Left ventricle myocardium inferior (tissue), 1 donor: Measurements from ENCODE around the gene SDK2. TPM values are rescaled to one million over a fixed set of nuclear protein-coding genes. Genes with fewer than 3 reads are reported as not detected.

Source experiments
- DNase-seq: peaks from one replicate; pipeline ENCODE4 v3.0.0-alpha.2; 2020
- H3K27ac ChIP-seq: fragments of 200-600 bp; replicated peaks from 2 replicates; pipeline ENCODE4 v1.8.0; 2021
- H3K27me3 ChIP-seq: fragments of 200-600 bp; 2 replicates; pipeline ENCODE4 v1.8.0; 2021; ENCODE audit warnings: low read depth
- H3K36me3 ChIP-seq: fragments of 200-600 bp; 2 replicates; pipeline ENCODE4 v1.8.0; 2021
- H3K4me1 ChIP-seq: fragments of 200-600 bp; 2 replicates; pipeline ENCODE4 v1.8.0; 2021
- H3K4me3 ChIP-seq: fragments of 200-600 bp; 2 replicates; pipeline ENCODE4 v1.8.0; 2021; ENCODE audit warnings: mild to moderate bottlenecking, moderate library complexity
- H3K9me3 ChIP-seq: fragments of 200-600 bp; replicated peaks from 2 replicates; pipeline ENCODE4 v1.8.0; 2021
- CTCF ChIP-seq: fragments of 200-600 bp; IDR thresholded peaks from 2 replicates; pipeline ENCODE4 v1.8.0; 2021; ENCODE audit warnings: antibody characterized with exemption, mild to moderate bottlenecking, borderline replicate concordance
- intact Hi-C: fragments of 100-400 bp; cut with micrococcal nuclease; formaldehyde crosslinking; loops from one replicate; pipeline ENCODE4 v1.11.0; 2022
- total RNA-seq: library from RNA; stranded (reverse); fragmentation: NEBNext Ultra II Directional; extraction: Animal tissue kit (Norgen Biotek cat#: 25700); gene quantifications from one replicate; pipeline ENCODE4 v1.2.1, GENCODE V29; 2021
- donor health status: DM: no; HTN: yes; CAD: no; lungs with severe emphysema.

SDK2 gene
- total RNA-seq, 1 donor from 2014 or later: 2.2 TPM

GRCh38 chr17:73490851-73491250 is 153.4 kb downstream of the SDK2 start:
- no peak overlapping the region for H3K27ac ChIP-seq
- H3K9me3 ChIP-seq: no peaks in the 10 kb centered on the region
- H3K4me3 ChIP-seq: no peak overlapping the region
- H3K36me3 ChIP-seq: no peaks in the 10 kb centered on the region
- DNase-seq: no peak
- no peak for TF ChIP-seq CTCF
- intact Hi-C loops: no loop called here
- H3K4me1 ChIP-seq: no peaks in the 10 kb centered on the region
- peaks cover 37% of the 10 kb centered on the region for H3K27me3 ChIP-seq

- no peak for TF ChIP-seq CTCF
- no peaks in the 10 kb centered on the region for H3K36me3 ChIP-seq
- peaks cover 30% of the 10 kb centered on the region for H3K27me3 ChIP-seq
- intact Hi-C loops: no loop called here
- DNase-seq: no peak
- no peaks in the 10 kb centered on the region for H3K4me1 ChIP-seq
- peaks cover 8% of the 10 kb centered on the region for H3K9me3 ChIP-seq
- no peak overlapping the region for H3K27ac ChIP-seq
- no peak overlapping the region for H3K4me3 ChIP-seq
Observed at GRCh38 chr17:73489991-73490390, 154.3 kb downstream of the SDK2 start.

GRCh38 chr17:73489333-73489732 is 154.9 kb downstream of the SDK2 start:
- DNase-seq: no peak
- H3K4me1 ChIP-seq: no peaks in the 10 kb centered on the region
- H3K36me3 ChIP-seq: no peaks in the 10 kb centered on the region
- peaks cover 10% of the 10 kb centered on the region for H3K9me3 ChIP-seq
- no peak for TF ChIP-seq CTCF
- peaks cover 23% of the 10 kb centered on the region for H3K27me3 ChIP-seq
- H3K27ac ChIP-seq: no peak overlapping the region
- H3K4me3 ChIP-seq: no peak overlapping the region
- intact Hi-C loops: no loop called here

GRCh38 chr17:73485130-73485529 is 159.1 kb downstream of the SDK2 start:
- no peak for TF ChIP-seq CTCF
- H3K36me3 ChIP-seq: no peaks in the 10 kb centered on the region

GRCh38 chr17:73482894-73483293 is 161.4 kb downstream of the SDK2 start:
- Histone ChIP-seq H3K4me1 (peaks cover 15% of the 10 kb centered on the region), H3K9me3 (peaks cover 10% of the 10 kb centered on the region), H3K4me3 (no peak overlapping the region), H3K36me3 (no peaks in the 10 kb centered on the region), H3K27me3 (peaks cover 11% of the 10 kb centered on the region), H3K27ac (no peak overlapping the region)
- TF ChIP-seq CTCF: no peak
- no peak for DNase-seq
- intact Hi-C loops: no loop called here

More at GRCh38 chr17:73485130-73485529, 159.1 kb downstream of the SDK2 start:
- DNase-seq: no peak
- intact Hi-C loops: no loop called here
- Histone ChIP-seq H3K27ac (no peak overlapping the region), H3K9me3 (peaks cover 10% of the 10 kb centered on the region), H3K4me3 (no peak overlapping the region), H3K27me3 (peaks cover 5% of the 10 kb centered on the region), H3K4me1 (peaks cover 15% of the 10 kb centered on the region)
